K562 (cell line): ENCODE results near the gene RALGAPA2. TPM values are rescaled to one million over a fixed set of nuclear protein-coding genes. Genes with fewer than 3 reads are reported as not detected.

Source experiments
- ATAC-seq: fragments of 200-7000 bp; cut with Tn5 transposase; 3 replicates; pipeline ENCODE4 v1.9.1; 2020; ENCODE audit warnings: moderate library complexity
- BruUV-seq: library from RNA; stranded (reverse); fragments of 400-500 nt; replicated peaks from 2 replicates; lab custom pipeline; 2021; lab: Mats Ljungman, UMichigan
- CTCF ChIA-PET: fragments of 300-600 bp; formaldehyde crosslinking; extraction: SDS; loops from one replicate; lab custom pipeline; 2021; ENCODE audit warnings: low intra/inter-chr PET ratio; lab: Yijun Ruan, JAX
- POLR2A ChIA-PET: fragments of 300-600, 350-650 bp; sonication (Branson Sonifier 250); formaldehyde crosslinking; extraction: SDS; loops from one replicate; lab custom pipeline; 2021; ENCODE audit warnings: antibody characterized with exemption, inconsistent platforms; lab: Yijun Ruan, JAX
- DNase-seq, 4 experiments: peaks; one replicate each; pipeline versions ENCODE4 v3.0.0 to v3.0.0-alpha.2; 2011 to 2018; ENCODE audit warnings: low spot score in 3 of 4, mixed read lengths in 3 of 4; ENCODE audit errors: extremely low read depth in 1 of 4
- FAIRE-seq: peaks from 2 replicates; lab custom pipeline; 2011; peaks lifted over from hg19 to GRCh38; lab: Jason Lieb, UNC
- H2AFZ ChIP-seq: 2 replicates; pipeline ENCODE4 v1.6.0; 2011; ENCODE audit warnings: low read depth, low read length, control low read depth, inconsistent platforms
- H3K27ac ChIP-seq: fragments of 200-600 bp; 3 replicates; pipeline ENCODE4 v1.8.0; 2011; ENCODE audit warnings: low read depth, mild to moderate bottlenecking, control low read depth, inconsistent platforms, low read length, moderate library complexity, mixed read lengths; ENCODE audit errors: extremely low read depth
- H3K27me3 ChIP-seq, 2 experiments: fragments of 300-600 bp in 1 of 2; 2 replicates in 1 of 2; 3 replicates in 1 of 2; pipeline versions ENCODE4 v1.6.0 to v1.8.0; 2011; ENCODE audit warnings: inconsistent platforms in 2 of 2, low read length in 2 of 2, mild to moderate bottlenecking in 1 of 2, mixed read lengths in 1 of 2, moderate library complexity in 1 of 2; ENCODE audit not compliant: control insufficient read depth in 2 of 2, insufficient read depth in 2 of 2
- H3K36me3 ChIP-seq: fragments of 300-600 bp; 3 replicates; pipeline ENCODE4 v1.8.0; 2011; ENCODE audit warnings: mild to moderate bottlenecking, low read length, inconsistent platforms; ENCODE audit not compliant: control insufficient read depth, insufficient read depth
- H3K4me1 ChIP-seq, 2 experiments: fragments of 200-600 bp in 1 of 2; replicated peaks in 1 of 2; 2 replicates in 1 of 2; 3 replicates in 1 of 2; pipeline versions ENCODE4 v1.5.1 to v1.8.0; 2011; ENCODE audit warnings: inconsistent platforms in 2 of 2, low read length in 2 of 2, mild to moderate bottlenecking in 1 of 2, mixed read lengths in 1 of 2, moderate library complexity in 1 of 2; ENCODE audit not compliant: control insufficient read depth in 2 of 2, insufficient read depth in 2 of 2
- H3K4me2 ChIP-seq: 2 replicates; pipeline ENCODE4 v1.6.1; 2011; ENCODE audit warnings: low read length, control low read depth, inconsistent platforms, mixed read lengths; ENCODE audit not compliant: insufficient read depth
- H3K4me3 ChIP-seq: fragments of 200-600 bp; sonication (generic), shearing (Covaris generic); 2 replicates; pipeline ENCODE4 v1.5.1; 2016; ENCODE audit warnings: control low read depth, inconsistent platforms
- H3K79me2 ChIP-seq: fragments of 200-600 bp; 3 replicates; pipeline ENCODE4 v1.8.0; 2011; ENCODE audit warnings: low read length, inconsistent platforms; ENCODE audit not compliant: control insufficient read depth, insufficient read depth
- H3K9ac ChIP-seq, 2 experiments: 2 replicates each; pipeline versions ENCODE4 v1.6.0 to v1.6.1; 2011; ENCODE audit warnings: low read depth in 2 of 2, low read length in 2 of 2, control low read depth in 1 of 2, inconsistent platforms in 1 of 2, mild to moderate bottlenecking in 1 of 2, mixed read lengths in 1 of 2; ENCODE audit not compliant: insufficient read depth in 1 of 2
- H3K9me1 ChIP-seq: one replicate; pipeline ENCODE4 v1.6.0; 2011; ENCODE audit warnings: inconsistent platforms, mild to moderate bottlenecking, low read length, moderate library complexity; ENCODE audit not compliant: control insufficient read depth, insufficient read depth
- H3K9me3 ChIP-seq: replicated peaks from 2 replicates; pipeline ENCODE4 v1.5.1; 2011; ENCODE audit warnings: low read depth, low read length, inconsistent platforms; ENCODE audit not compliant: control insufficient read depth, insufficient read depth
- H4K20me1 ChIP-seq: replicated peaks from 2 replicates; pipeline ENCODE4 v1.6.1; 2011; ENCODE audit warnings: low read length, inconsistent platforms, mixed read lengths; ENCODE audit not compliant: control insufficient read depth, insufficient read depth
- CBX8 ChIP-seq: fragments of 200-600 bp; sonication (generic); IDR thresholded peaks from 2 replicates; pipeline ENCODE4 v1.6.1; 2012; ENCODE audit warnings: borderline replicate concordance, mixed run types, low read depth, mild to moderate bottlenecking, moderate library complexity, mixed read lengths, low read length, control low read depth, inconsistent platforms; ENCODE audit not compliant: poor library complexity, severe bottlenecking; ENCODE audit errors: extremely low read depth
- EGR1 ChIP-seq: fragments of 450-650 bp; conservative IDR thresholded peaks from 2 replicates; pipeline ENCODE4 v1.6.1; 2017; ENCODE audit warnings: mild to moderate bottlenecking
- ELF1 ChIP-seq: fragments of 200-800 bp; sonication (Bioruptor generic); IDR thresholded peaks from 2 replicates; pipeline ENCODE4 v1.6.1; 2016; ENCODE audit warnings: missing genetic modification characterization, missing compliant biosample characterization
- HDAC3 ChIP-seq: fragments of 450-650 bp; IDR thresholded peaks from 2 replicates; pipeline ENCODE4 v1.6.1; 2018; ENCODE audit warnings: borderline replicate concordance, mild to moderate bottlenecking, moderate library complexity; ENCODE audit not compliant: partially characterized antibody
- KLF6 ChIP-seq: fragments of 250-450 bp; sonication (Bioruptor Pico); IDR thresholded peaks from 2 replicates; pipeline ENCODE4 v1.4.0; 2020; ENCODE audit warnings: mild to moderate bottlenecking, moderate library complexity, borderline replicate concordance
- NCOA1 ChIP-seq: fragments of 450-650 bp; IDR thresholded peaks from 2 replicates; pipeline ENCODE4 v1.6.1; 2016; ENCODE audit warnings: low read depth
- NCOA6 ChIP-seq: fragments of 450-650 bp; IDR thresholded peaks from 2 replicates; pipeline ENCODE4 v1.6.1; 2017; ENCODE audit warnings: mild to moderate bottlenecking
- NUFIP1 ChIP-seq: fragments of 450-650 bp; IDR thresholded peaks from 2 replicates; pipeline ENCODE4 v1.6.1; 2018; ENCODE audit not compliant: partially characterized antibody
- PHB ChIP-seq: fragments of 250-450 bp; sonication (Bioruptor Pico); IDR thresholded peaks from 2 replicates; pipeline ENCODE4 v1.5.0; 2021
- PHF8 ChIP-seq: fragments of 200-600 bp; sonication (generic); IDR thresholded peaks from 2 replicates; pipeline ENCODE4 v1.6.1; 2012; ENCODE audit warnings: mixed run types, mild to moderate bottlenecking, inconsistent platforms, low read length, moderate library complexity, borderline replicate concordance
- ZC3H8 ChIP-seq: fragments of 450-650 bp; IDR thresholded peaks from 2 replicates; pipeline ENCODE4 v1.6.1; 2017
- ZEB2 ChIP-seq: fragments of 450-650 bp; IDR thresholded peaks from 2 replicates; pipeline ENCODE4 v1.6.1; 2016
- ZKSCAN1 ChIP-seq: fragments of 150-350 bp; IDR thresholded peaks from 2 replicates; pipeline ENCODE4 v1.6.1; 2016; ENCODE audit warnings: low read depth, low read length
- ZNF174 ChIP-seq: fragments of 250-450 bp; sonication (Bioruptor Pico); IDR thresholded peaks from 2 replicates; pipeline ENCODE4 v1.4.0; 2020; ENCODE audit warnings: mild to moderate bottlenecking
- WGBS: fragments of 100-300 bp; shearing (Covaris generic); methylation state at CpG from one replicate; pipeline ENCODE4 v1.1.6; 2016; ENCODE audit warnings: low coverage, mixed read lengths; ENCODE audit not compliant: insufficient coverage; ENCODE audit errors: missing lambda C conversion rate; 5-methylcytosine and 5-hydroxymethylcytosine counted together
- in situ Hi-C: fragments of 300-500 bp; cut with MboI; formaldehyde crosslinking; loops from 4 replicates; pipeline ENCODE4 v1.15.0; 2018; ENCODE audit warnings: inconsistent platforms, mixed read lengths
- intact Hi-C: fragments of 100-400 bp; cut with micrococcal nuclease; formaldehyde crosslinking; loops from 2 replicates; pipeline ENCODE4 v1.14.2; 2022
- polyA plus RNA-seq, 8 experiments: library from polyadenylated mRNA; depleted of rRNA in 4 of 8; stranded (reverse) in 5 of 8; unstranded in 3 of 8; fragments of >200 nt; fragmentation: Nextera tagmentation in 2 of 8; fragmentation: Illumina TruSeq in 1 of 8; extraction: Ambion mirVana in 2 of 8; extraction: Trizol in 1 of 8; gene quantifications; 2 replicates each; pipeline versions ENCODE4 v1.2.1 to v1.2.3, GENCODE V29; 2011 to 2014; ENCODE audit warnings: inconsistent platforms in 1 of 8, missing spikeins in 1 of 8
- total RNA-seq, 7 experiments: library from RNA; depleted of rRNA in 6 of 7; stranded (reverse); fragments of >200 nt in 6 of 7; fragmentation: Illumina TruSeq in 2 of 7; extraction: Trizol in 2 of 7; gene quantifications; 2 replicates each; pipeline versions ENCODE4 v1.2.1 to v1.2.3, GENCODE V29; 2011 to 2021; ENCODE audit warnings: low replicate concordance in 1 of 7
- TF ChIP-seq, protein P1 (sequence below): sonication (generic); formaldehyde crosslinking; IDR thresholded peaks from 2 replicates; pipeline ENCODE4 v1.8.0; 2022; ENCODE audit warnings: missing genetic modification reagents, mild to moderate bottlenecking, borderline replicate concordance

RALGAPA2 gene
- total and polyA plus RNA-seq, 9 of the 15 experiments (the other 6 are each of a cell fraction or from before 2014, with no cell fraction given): 0.35 to 2.7 (median 1.4) TPM

DNA sequence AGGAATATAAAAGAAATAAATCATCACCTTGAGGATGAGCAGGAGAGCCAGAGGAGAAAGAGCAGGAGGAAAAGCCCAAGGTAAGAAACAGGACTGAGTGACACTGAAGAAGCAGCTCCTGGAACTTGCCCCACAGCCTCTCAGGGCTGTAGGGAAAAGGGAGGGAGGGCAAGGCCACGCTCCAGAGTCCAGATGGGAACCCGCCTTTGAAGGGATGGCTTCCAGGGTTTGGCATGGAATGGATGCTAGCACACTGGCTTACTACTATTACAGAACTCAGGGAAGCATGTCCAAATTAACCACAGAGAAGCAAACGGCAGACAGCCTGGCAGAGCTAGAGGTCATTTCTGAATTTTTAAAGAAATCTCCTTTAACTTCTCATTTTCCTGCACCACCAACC is 26.8 kb downstream of the RALGAPA2 start:
- H3K79me2 ChIP-seq: no peaks in the 10 kb centered on the region
- H3K27ac ChIP-seq: no peak overlapping the region
- CTCF ChIA-PET: no interaction called here
- TF ChIP-seq KLF6 (no peak), CBX8 (no peak), ELF1 (no peak), PHF8 (no peak), NCOA6 (no peak), NUFIP1 (no peak), ZEB2 (no peak), EGR1 (no peak), NCOA1 (no peak), HDAC3 (no peak), PHB (CRISPR knock-in tag) (no peak), ZNF174 (CRISPR knock-in tag) (no peak), ZKSCAN1 (no peak), ZC3H8 (no peak)
- TF ChIP-seq, protein P1, sequence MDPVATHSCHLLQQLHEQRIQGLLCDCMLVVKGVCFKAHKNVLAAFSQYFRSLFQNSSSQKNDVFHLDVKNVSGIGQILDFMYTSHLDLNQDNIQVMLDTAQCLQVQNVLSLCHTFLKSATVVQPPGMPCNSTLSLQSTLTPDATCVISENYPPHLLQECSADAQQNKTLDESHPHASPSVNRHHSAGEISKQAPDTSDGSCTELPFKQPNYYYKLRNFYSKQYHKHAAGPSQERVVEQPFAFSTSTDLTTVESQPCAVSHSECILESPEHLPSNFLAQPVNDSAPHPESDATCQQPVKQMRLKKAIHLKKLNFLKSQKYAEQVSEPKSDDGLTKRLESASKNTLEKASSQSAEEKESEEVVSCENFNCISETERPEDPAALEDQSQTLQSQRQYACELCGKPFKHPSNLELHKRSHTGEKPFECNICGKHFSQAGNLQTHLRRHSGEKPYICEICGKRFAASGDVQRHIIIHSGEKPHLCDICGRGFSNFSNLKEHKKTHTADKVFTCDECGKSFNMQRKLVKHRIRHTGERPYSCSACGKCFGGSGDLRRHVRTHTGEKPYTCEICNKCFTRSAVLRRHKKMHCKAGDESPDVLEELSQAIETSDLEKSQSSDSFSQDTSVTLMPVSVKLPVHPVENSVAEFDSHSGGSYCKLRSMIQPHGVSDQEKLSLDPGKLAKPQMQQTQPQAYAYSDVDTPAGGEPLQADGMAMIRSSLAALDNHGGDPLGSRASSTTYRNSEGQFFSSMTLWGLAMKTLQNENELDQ (CRISPR knock-in tag): no peak
- TF ChIP-seq, all 486 proteins: peak for 0
- Histone ChIP-seq H3K9ac (no peak overlapping the region), H3K4me1 (no peaks in the 10 kb centered on the region; a peak in 1 of 5 replicates), H3K4me3 (no peak overlapping the region), H3K36me3 (no peaks in the 10 kb centered on the region), H3K9me3 (no peaks in the 10 kb centered on the region), H2AFZ (no peak overlapping the region), H4K20me1 (no peaks in the 10 kb centered on the region), H3K4me2 (no peak overlapping the region), H3K27me3 (no peaks in the 10 kb centered on the region), H3K9me1 (no peaks in the 10 kb centered on the region)
- POLR2A ChIA-PET: interaction anchor here (1.0 kb wide), 1 partner anchor 12 kb away, joined by 3 read pairs; no protein-coding TSS in a partner anchor
- DNase-seq: no peak
- no peak for FAIRE-seq
- intact Hi-C loops (no loop called here), in situ Hi-C loops (no loop called here)
- WGBS: 0% methylated on average over 1 of the region's 3 CpGs
- no TSS peak for BruUV-seq
- no peak for ATAC-seq
